ENCODE data around the gene TMEFF2. TPM values are rescaled to one million over a fixed set of nuclear protein-coding genes. Genes with fewer than 3 reads are reported as not detected.

Gene TMEFF2
- total and polyA plus RNA-seq, 2 of the 4 experiments (the other 2 are of a cell fraction) = 1.3 to 3.0 TPM

GRCh38 chr2:192196421-192197194, 1.9 kb upstream of the TMEFF2 start:
- POLR2A ChIA-PET (ENCODE audit: unreplicated experiment) = no interaction called here
- H2BK20ac ChIP-seq (ENCODE audit: low read depth, low read length) = no peak overlapping the region
- WGBS, 2 experiments (ENCODE audit: extremely low coverage in 2 of 2, insufficient read length in 1 of 2) = 0% methylated on average over 7 of the region's 14 CpGs; no CpG with 5 or more reads in 1 of the 2 experiments
- H2BK15ac ChIP-seq (ENCODE audit: low read depth, low read length) = no peak overlapping the region
- in situ Hi-C loops (cut with MboI; ENCODE audit: low sequenced_read_pairs) (no loop called here), dilution Hi-C loops (cut with HindIII; ENCODE audit: low sequenced_read_pairs, unreplicated experiment) (no loop called here), intact Hi-C loops (cut with micrococcal nuclease) (no loop called here)
- H3K14ac ChIP-seq (replicated peaks; ENCODE audit: low read depth, low read length) = no peak overlapping the region
- no TSS peak for BruUV-seq (replicated peaks)
- peak overlapping the region; percentile 75; the same call in 1 of the 2 replicates for H3K4me2 ChIP-seq (ENCODE audit: low read depth, low read length)
- no peak overlapping the region for H2BK5ac ChIP-seq (ENCODE audit: low read depth, low read length, poor library complexity, severe bottlenecking)
- no peak overlapping the region for H4K5ac ChIP-seq (ENCODE audit: low read depth, low read length)
- no peaks in the 10 kb centered on the region for H3K9me3 ChIP-seq (ENCODE audit: control insufficient read depth, insufficient read depth, low read length)
- no peaks in the 10 kb centered on the region for H4K20me1 ChIP-seq (ENCODE audit: insufficient read depth, low read length)
- no peak overlapping the region for H3K4ac ChIP-seq (ENCODE audit: low read depth, low read length)
- ATAC-seq (ENCODE audit: low read depth) (no peak), DNase-seq (no peak)
- H4K91ac ChIP-seq (ENCODE audit: insufficient read depth, low read depth, low read length) = no peak overlapping the region
- TF ChIP-seq, protein P1, sequence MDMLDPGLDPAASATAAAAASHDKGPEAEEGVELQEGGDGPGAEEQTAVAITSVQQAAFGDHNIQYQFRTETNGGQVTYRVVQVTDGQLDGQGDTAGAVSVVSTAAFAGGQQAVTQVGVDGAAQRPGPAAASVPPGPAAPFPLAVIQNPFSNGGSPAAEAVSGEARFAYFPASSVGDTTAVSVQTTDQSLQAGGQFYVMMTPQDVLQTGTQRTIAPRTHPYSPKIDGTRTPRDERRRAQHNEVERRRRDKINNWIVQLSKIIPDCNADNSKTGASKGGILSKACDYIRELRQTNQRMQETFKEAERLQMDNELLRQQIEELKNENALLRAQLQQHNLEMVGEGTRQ (IDR thresholded peaks at IDR 0.05; ENCODE audit: low read depth, low read length) = no peak
- TF ChIP-seq RFX5 (IDR thresholded peaks at IDR 0.05; ENCODE audit: low read depth, low read length) (no peak), MXI1 (IDR thresholded peaks at IDR 0.05; ENCODE audit: borderline replicate concordance, low read depth, low read length) (no peak), POLR2A (IDR thresholded peaks at IDR 0.05; ENCODE audit: low read depth, low read length) (no peak)
- no peak overlapping the region for H2BK120ac ChIP-seq (ENCODE audit: low read depth, low read length)
- no peak overlapping the region for H2AK9ac ChIP-seq (replicated peaks; ENCODE audit: low read depth, low read length, poor library complexity)
- no peak overlapping the region for H2AK5ac ChIP-seq (ENCODE audit: low read depth, low read length)
- no peak overlapping the region; the same call in 1 of the 2 replicates for H3K23ac ChIP-seq (ENCODE audit: low read depth, low read length)
- H3K56ac ChIP-seq (ENCODE audit: extremely low read depth, insufficient read depth, low read length) = no peak overlapping the region
- no peak overlapping the region for H3K4me3 ChIP-seq (ENCODE audit: insufficient read depth, low read depth, low read length)
- H3K4me1 ChIP-seq (ENCODE audit: control insufficient read depth, insufficient read depth, low read length) = no peaks in the 10 kb centered on the region
- CTCF ChIA-PET = interaction anchor here (1.2 kb wide), 1 partner anchor 10 kb away, joined by 4 read pairs; no protein-coding TSS in a partner anchor
- no peak overlapping the region for H3K27ac ChIP-seq (ENCODE audit: insufficient read depth, low read length)
- H3K27me3 ChIP-seq (ENCODE audit: control insufficient read depth, insufficient read depth, low read length) = peaks cover 53% of the 10 kb centered on the region
- H3K79me1 ChIP-seq (ENCODE audit: low read depth in 1 of 2, low read length in 2 of 2) = no peaks in the 10 kb centered on the region
- H3K9ac ChIP-seq (ENCODE audit: low read depth, low read length) = no peak overlapping the region
- no peak overlapping the region for H4K8ac ChIP-seq (ENCODE audit: low read depth in 2 of 2, low read length in 2 of 2)
- H3K9me1 ChIP-seq (ENCODE audit: insufficient read depth, low read length) = no peaks in the 10 kb centered on the region
- peak overlapping the region; percentile 71 for H2AFZ ChIP-seq (replicated peaks; ENCODE audit: low read length, poor library complexity)
- no peak overlapping the region for H3K18ac ChIP-seq (ENCODE audit: low read depth, low read length)
- no peaks in the 10 kb centered on the region for H3K36me3 ChIP-seq (ENCODE audit: control insufficient read depth, insufficient read depth, low read length)

All from IMR-90 (cell line).